ENCODE measurements around the gene PLEKHA7.
"Not testable (repeated sequence)": the region's sequence is repeated elsewhere in the genome, so short reads cannot be mapped to it uniquely, and the experiment has no call there.

Gene PLEKHA7, protein sequence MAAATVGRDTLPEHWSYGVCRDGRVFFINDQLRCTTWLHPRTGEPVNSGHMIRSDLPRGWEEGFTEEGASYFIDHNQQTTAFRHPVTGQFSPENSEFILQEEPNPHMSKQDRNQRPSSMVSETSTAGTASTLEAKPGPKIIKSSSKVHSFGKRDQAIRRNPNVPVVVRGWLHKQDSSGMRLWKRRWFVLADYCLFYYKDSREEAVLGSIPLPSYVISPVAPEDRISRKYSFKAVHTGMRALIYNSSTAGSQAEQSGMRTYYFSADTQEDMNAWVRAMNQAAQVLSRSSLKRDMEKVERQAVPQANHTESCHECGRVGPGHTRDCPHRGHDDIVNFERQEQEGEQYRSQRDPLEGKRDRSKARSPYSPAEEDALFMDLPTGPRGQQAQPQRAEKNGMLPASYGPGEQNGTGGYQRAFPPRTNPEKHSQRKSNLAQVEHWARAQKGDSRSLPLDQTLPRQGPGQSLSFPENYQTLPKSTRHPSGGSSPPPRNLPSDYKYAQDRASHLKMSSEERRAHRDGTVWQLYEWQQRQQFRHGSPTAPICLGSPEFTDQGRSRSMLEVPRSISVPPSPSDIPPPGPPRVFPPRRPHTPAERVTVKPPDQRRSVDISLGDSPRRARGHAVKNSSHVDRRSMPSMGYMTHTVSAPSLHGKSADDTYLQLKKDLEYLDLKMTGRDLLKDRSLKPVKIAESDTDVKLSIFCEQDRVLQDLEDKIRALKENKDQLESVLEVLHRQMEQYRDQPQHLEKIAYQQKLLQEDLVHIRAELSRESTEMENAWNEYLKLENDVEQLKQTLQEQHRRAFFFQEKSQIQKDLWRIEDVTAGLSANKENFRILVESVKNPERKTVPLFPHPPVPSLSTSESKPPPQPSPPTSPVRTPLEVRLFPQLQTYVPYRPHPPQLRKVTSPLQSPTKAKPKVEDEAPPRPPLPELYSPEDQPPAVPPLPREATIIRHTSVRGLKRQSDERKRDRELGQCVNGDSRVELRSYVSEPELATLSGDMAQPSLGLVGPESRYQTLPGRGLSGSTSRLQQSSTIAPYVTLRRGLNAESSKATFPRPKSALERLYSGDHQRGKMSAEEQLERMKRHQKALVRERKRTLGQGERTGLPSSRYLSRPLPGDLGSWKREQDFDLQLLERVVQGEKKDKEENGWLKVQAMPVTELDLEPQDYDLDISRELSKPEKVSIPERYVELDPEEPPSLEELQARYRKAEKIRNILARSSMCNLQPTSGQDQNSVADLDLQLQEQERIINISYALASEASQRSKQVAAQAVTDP

DNA sequence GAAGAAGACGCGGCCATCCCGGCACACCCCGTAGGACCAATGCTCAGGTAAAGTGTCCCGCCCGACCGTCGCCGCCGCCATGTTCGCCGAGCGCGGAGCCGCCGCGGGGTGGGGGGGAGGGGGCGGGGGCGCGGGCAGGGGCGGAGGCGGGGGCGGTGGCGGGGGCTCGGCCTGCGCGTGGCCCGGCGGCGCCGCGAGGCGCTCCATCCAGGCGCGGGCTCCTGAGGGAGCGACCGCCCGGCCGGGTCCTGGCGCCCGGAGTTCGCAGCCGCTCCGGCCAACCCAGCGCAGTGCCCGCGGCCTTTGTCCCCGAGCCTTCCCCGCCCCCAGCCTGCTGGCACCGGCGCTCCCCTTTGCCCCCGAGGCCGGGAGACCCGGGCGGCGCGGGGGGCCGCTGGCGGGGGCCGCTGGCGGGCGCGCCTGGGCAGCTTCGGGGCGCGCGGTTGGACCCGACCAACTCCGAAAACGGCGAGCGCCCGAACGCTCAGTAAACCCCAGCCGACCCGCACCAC is at the start of gene PLEKHA7:
Gene PLEKHA7, minus strand, starts transcription at position 94 of the 512 bp plus-strand sequence. Its CDS starts 13 bp downstream, at position 81.
- TF ChIP-seq, protein P1, sequence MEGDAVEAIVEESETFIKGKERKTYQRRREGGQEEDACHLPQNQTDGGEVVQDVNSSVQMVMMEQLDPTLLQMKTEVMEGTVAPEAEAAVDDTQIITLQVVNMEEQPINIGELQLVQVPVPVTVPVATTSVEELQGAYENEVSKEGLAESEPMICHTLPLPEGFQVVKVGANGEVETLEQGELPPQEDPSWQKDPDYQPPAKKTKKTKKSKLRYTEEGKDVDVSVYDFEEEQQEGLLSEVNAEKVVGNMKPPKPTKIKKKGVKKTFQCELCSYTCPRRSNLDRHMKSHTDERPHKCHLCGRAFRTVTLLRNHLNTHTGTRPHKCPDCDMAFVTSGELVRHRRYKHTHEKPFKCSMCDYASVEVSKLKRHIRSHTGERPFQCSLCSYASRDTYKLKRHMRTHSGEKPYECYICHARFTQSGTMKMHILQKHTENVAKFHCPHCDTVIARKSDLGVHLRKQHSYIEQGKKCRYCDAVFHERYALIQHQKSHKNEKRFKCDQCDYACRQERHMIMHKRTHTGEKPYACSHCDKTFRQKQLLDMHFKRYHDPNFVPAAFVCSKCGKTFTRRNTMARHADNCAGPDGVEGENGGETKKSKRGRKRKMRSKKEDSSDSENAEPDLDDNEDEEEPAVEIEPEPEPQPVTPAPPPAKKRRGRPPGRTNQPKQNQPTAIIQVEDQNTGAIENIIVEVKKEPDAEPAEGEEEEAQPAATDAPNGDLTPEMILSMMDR (IDR thresholded peaks at IDR 0.05; ENCODE audit: extremely low read depth, missing control alignments), result no peak
- DNase-seq (ENCODE audit: low spot score), result peak; percentile 66

DNA sequence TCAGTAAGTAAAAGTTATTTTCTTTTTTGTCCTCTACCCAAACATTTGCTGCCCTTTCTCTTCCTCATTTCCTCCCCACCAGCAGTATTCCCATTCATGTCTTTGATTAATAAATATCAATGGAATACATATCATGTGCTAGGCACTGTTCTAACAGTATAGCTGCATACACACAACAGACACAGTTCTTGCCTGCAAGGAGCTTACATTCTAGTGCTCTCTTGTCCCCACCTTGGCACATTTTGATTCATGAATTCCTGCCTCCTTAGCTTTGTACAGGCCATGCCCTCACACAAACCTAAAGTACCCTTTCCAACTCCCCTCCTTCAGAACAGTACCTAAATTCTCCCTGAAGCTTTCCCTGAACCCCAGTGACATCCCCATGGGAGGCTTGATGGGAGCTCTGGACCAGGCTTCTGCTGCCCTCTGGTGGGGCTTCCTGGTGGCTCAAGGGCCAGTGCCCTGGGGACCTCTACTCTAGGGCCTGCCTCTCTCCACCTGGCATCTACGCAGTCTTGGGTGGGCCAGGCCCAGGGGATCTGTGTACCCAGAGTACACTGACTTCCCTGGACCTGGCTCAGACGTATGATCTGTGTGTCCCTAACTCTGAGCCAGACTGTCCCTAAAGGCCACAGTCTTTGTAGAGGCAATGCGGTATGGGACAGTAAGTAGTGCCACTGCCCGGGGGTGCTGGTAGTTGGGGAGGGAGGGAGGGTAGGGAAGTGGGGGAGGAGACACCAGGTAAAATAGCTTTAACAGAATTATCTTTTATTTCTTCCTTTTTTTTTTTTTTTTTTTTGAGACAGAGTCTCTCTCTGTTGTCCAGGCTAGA is 49.2 kb upstream of the PLEKHA7 start:
- peak; percentile 66 for DNase-seq (ENCODE audit: low spot score)
- TF ChIP-seq, protein P1 (IDR thresholded peaks at IDR 0.05; ENCODE audit: extremely low read depth, missing control alignments), result peak; percentile 79

DNA sequence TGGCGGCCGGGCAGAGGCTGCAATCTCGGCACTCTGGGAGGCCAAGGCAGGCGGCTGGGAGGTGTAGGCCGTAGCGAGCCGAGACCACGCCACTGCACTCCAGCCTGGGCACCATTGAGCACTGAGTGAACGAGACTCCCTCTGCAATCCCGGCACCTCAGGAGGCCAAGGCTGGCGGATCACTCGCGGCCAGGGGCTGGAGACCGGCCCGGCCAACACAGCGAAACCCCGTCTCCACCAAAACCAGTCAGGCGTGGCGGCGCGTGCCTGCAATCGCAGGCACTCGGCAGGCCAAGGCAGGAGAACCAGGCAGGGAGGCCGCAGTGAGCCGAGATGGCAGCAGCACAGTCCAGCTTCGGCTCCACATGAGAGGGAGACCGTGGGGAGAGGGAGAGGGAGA is 36.9 kb upstream of the PLEKHA7 start:
- DNase-seq (ENCODE audit: low spot score), result not testable (repeated sequence)

DNA sequence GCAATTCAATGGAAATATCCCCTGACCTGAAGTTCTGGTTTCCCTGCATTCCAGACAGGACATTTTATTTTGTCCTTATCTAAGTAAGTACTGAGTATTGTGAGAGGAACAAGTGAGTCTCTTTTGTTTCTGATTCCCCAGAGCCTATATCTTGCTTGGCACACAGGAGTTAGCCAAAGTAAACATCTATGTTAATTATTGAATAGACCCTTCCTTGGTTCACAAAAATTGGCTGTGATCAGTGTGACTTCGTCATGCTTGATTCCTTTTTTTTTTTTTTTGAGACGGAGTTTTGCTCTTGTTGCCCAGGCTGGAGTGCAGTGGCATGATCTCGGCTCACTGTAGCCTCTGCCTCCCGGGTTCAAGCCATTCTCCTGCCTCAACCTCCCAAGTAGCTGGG is 34.3 kb upstream of the PLEKHA7 start:
- DNase-seq (ENCODE audit: low spot score), result not testable (repeated sequence)

DNA sequence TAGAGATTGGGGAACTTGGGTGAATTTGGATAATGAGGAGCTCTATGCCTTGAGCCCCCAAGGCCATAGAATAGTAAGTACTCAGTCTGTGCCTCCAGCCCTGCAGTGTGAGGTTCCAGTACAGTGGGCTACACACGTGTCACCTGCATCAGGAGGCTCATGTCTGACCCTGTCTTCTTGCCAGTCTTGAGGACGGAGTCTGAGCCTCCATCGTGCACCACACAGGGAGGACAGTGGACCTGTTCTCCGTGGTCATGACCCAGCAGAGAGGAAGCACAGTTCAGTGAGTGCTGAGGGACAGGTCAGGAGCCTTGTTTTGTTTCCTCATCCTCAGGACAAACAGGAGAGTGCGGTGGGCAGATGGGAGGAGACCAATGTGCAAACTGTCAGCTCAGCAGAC is 32.5 kb upstream of the PLEKHA7 start:
- DNase-seq (ENCODE audit: low spot score), result no peak
- TF ChIP-seq, protein P1 (IDR thresholded peaks at IDR 0.05; ENCODE audit: extremely low read depth, missing control alignments), result no peak

DNA sequence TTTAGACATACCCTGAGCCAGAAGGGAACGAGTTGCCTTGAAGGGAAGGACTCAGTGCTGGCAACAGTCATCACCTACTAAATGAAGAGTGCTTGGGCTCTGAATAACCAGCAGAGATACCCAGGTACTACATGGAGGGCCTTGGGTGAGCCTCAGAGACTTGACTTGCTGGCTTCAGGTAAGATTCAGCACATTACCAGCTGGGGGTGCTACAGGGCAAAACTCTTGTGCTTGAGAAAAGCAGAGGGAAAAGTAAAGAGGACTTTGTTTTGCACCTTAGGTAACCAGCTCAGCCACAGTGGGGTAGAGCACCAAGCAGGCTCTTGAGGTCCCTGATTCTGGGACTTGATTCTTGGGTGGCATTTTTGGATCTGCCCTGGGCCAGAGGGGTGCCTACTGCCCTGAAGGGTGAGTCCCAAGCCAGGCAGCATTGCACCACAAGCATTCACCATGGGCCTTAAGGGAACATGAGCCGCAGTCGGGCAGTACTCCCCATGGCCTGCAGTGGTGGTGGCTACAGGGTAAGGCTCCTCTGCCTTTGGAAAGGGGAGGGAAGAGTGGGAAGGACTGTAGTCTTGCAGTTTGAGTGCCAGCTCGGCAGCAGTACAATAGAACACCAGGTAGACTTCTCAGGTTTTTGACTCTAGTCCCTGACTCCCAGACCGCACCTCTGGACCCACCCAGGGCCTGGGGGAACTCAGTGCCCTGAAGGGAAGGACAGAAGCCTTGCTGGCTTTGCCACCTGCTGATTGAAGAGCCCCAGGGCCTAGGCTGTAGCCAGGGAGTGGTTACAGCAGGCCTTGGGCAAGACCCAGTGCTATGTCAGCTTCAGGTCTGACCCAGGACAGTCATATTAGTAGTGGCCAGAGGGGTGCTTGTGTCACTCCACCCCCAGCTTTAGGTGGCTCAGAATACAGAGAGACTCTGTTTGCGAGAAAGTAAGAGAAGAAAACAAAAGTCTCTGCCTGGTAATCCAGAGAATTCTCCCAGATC is 22.7 kb upstream of the PLEKHA7 start:
- TF ChIP-seq, protein P1 (IDR thresholded peaks at IDR 0.05; ENCODE audit: extremely low read depth, missing control alignments), result no peak
- no peak for DNase-seq (ENCODE audit: low spot score)

DNA sequence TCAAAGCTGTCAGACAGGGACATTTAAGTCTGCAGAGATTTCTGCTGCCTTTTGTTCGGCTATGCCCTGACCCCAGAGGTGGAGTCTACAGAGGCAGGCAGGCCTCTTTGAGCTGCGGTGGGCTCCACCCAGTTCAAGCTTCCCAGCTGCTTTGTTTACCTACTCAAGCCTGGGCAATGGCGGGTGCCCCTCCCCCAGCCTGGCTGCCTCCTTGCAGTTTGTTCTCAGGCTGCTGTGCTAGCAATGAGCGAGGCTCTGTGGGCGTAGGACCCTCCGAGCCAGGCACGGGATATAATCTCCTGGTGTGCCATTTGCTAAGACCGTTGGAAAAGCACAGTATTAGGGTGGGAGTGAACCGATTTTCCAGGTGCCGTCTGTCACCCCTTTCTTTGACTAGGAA is 19.8 kb upstream of the PLEKHA7 start:
- DNase-seq (ENCODE audit: low spot score), result not testable (repeated sequence)
